HG03025 (cell line): Measurements from ENCODE around the gene CORO7.

Experiments
- ATAC-seq: cut with Tn5 transposase; IDR thresholded peaks from one replicate; pipeline ENCODE4 v1.9.1; 2021; ENCODE audit warnings: mild to moderate bottlenecking, moderate library complexity; ENCODE audit not compliant: unreplicated experiment, low FRiP score

The CORO7 gene

GRCh38 chr16:4373356-4373908 lies 43.0 kb downstream of the CORO7 start:
- no peak for ATAC-seq

GRCh38 chr16:4372578-4373355 lies 43.6 kb downstream of the CORO7 start:
- no peak for ATAC-seq

- ATAC-seq = no peak
These were observed 44.3 kb downstream of the CORO7 start for GRCh38 chr16:4372001-4372577.

- ATAC-seq = no peak
These were observed 44.9 kb downstream of the CORO7 start, which contains the start of gene VASN for GRCh38 chr16:4371357-4372000. VASN (plus strand) TSS chr16:4371848; CDS start chr16:4380878, 9,030 bp downstream.

GRCh38 chr16:4370570-4371356 lies 45.6 kb downstream of the CORO7 start:
- ATAC-seq = no peak

- ATAC-seq = no peak
These were observed 46.2 kb downstream of the CORO7 start for GRCh38 chr16:4370151-4370550.

- ATAC-seq = no peak
These were observed 47.2 kb downstream of the CORO7 start for GRCh38 chr16:4369007-4369733.

- ATAC-seq = no peak
These were observed 49.0 kb downstream of the CORO7 start for GRCh38 chr16:4367393-4367856.

- ATAC-seq = no peak
These were observed 50.4 kb downstream of the CORO7 start for GRCh38 chr16:4366016-4366415.

GRCh38 chr16:4365615-4366014 lies 50.8 kb downstream of the CORO7 start:
- no peak for ATAC-seq

GRCh38 chr16:4365014-4365406 lies 51.4 kb downstream of the CORO7 start:
- no peak for ATAC-seq

- ATAC-seq = no peak
These were observed 52.0 kb downstream of the CORO7 start for GRCh38 chr16:4364196-4365013.

GRCh38 chr16:4362476-4363135 lies 53.8 kb downstream of the CORO7 start:
- no peak for ATAC-seq

- no peak for ATAC-seq
These were observed 54.5 kb downstream of the CORO7 start for GRCh38 chr16:4361944-4362311.

GRCh38 chr16:4361033-4361943 lies 55.1 kb downstream of the CORO7 start:
- no peak for ATAC-seq

- ATAC-seq = no peak
These were observed 55.8 kb downstream of the CORO7 start for GRCh38 chr16:4360538-4361021.

GRCh38 chr16:4359914-4360313 lies 56.5 kb downstream of the CORO7 start:
- ATAC-seq = no peak
